A673 (cell line): Measurements from ENCODE around the gene TENM4. TPM values are rescaled to one million over a fixed set of nuclear protein-coding genes. Genes with fewer than 3 reads are reported as not detected.

ENCODE experiments used
- BruUV-seq: library from RNA; stranded (reverse); fragments of 400-500 nt; replicated peaks from 2 replicates; lab custom pipeline; 2021; lab: Mats Ljungman, UMichigan
- CTCF ChIA-PET: fragments of 300-600 bp; sonication (Branson Sonifier 250); formaldehyde crosslinking; loops from one replicate; lab custom pipeline; 2022; ENCODE audit warnings: antibody characterized with exemption; lab: Charles Lee
- POLR2A ChIA-PET: fragments of 300-600 bp; sonication (Branson Sonifier 250); formaldehyde crosslinking; loops from one replicate; lab custom pipeline; 2022; ENCODE audit warnings: antibody characterized with exemption; ENCODE audit not compliant: low non-redundant PET; lab: Charles Lee
- DNase-seq: peaks from one replicate; pipeline ENCODE4 v3.0.0-alpha.2; 2015; ENCODE audit warnings: low spot score
- H3K27ac ChIP-seq: fragments of 200-600 bp; sonication (generic); 2 replicates; pipeline ENCODE4 v1.5.1; 2016; ENCODE audit warnings: mixed run types, low read depth, mild to moderate bottlenecking, mixed read lengths, antibody characterized with exemption, low read length; ENCODE audit not compliant: poor library complexity, severe bottlenecking
- H3K27me3 ChIP-seq: fragments of 200-600 bp; sonication (generic); replicated peaks from 2 replicates; pipeline ENCODE4 v1.6.1; 2017; ENCODE audit warnings: mixed run types, low read depth, mild to moderate bottlenecking, mixed read lengths, antibody characterized with exemption, low read length; ENCODE audit not compliant: insufficient read depth, poor library complexity
- H3K36me3 ChIP-seq: fragments of 200-600 bp; sonication (generic); 2 replicates; pipeline ENCODE4 v1.6.1; 2016; ENCODE audit warnings: mixed run types, mild to moderate bottlenecking, mixed read lengths, antibody characterized with exemption, low read length; ENCODE audit not compliant: insufficient read depth, poor library complexity, severe bottlenecking
- H3K4me1 ChIP-seq: fragments of 200-600 bp; sonication (generic); 2 replicates; pipeline ENCODE4 v1.6.1; 2017; ENCODE audit warnings: mixed run types, mild to moderate bottlenecking, mixed read lengths, antibody characterized with exemption, low read length; ENCODE audit not compliant: insufficient read depth, poor library complexity, severe bottlenecking
- H3K4me3 ChIP-seq: fragments of 200-600 bp; sonication (generic); 2 replicates; pipeline ENCODE4 v1.5.1; 2016; ENCODE audit warnings: low read depth, mixed run types, mild to moderate bottlenecking, mixed read lengths, low read length; ENCODE audit not compliant: poor library complexity, severe bottlenecking
- H3K9me3 ChIP-seq: fragments of 200-600 bp; sonication (generic); 2 replicates; pipeline ENCODE4 v1.6.1; 2016; ENCODE audit warnings: mixed run types, low read depth, mild to moderate bottlenecking, mixed read lengths, antibody characterized with exemption, low read length; ENCODE audit not compliant: poor library complexity, severe bottlenecking
- EZH2 ChIP-seq: fragments of 200-600 bp; sonication (generic); IDR thresholded peaks from 2 replicates; pipeline ENCODE4 v1.6.1; 2017; ENCODE audit warnings: borderline replicate concordance, low read depth, mild to moderate bottlenecking, mixed read lengths, antibody characterized with exemption, low read length; ENCODE audit not compliant: poor library complexity, severe bottlenecking
- intact Hi-C: fragments of 100-400 bp; cut with micrococcal nuclease; formaldehyde crosslinking; loops from one replicate; pipeline ENCODE4 v1.10.0; 2022; ENCODE audit not compliant: unreplicated experiment
- total RNA-seq: library from RNA; stranded (reverse); gene quantifications from 2 replicates; pipeline ENCODE4 v1.2.3, GENCODE V29; 2021
- TF ChIP-seq, protein P1 (sequence below): fragments of 300-800, 200-600 bp; sonication (generic); conservative IDR thresholded peaks from 2 replicates; pipeline ENCODE4 v1.5.1; 2017; ENCODE audit warnings: low read depth, mild to moderate bottlenecking, antibody characterized with exemption, low read length, moderate library complexity, mixed read lengths

The TENM4 gene
- total RNA-seq, 1 experiment from 2014 or later = 0.11 TPM

- peaks cover 4% of the 10 kb centered on the region for H3K27me3 ChIP-seq
- TF ChIP-seq EZH2 = no peak
- TF ChIP-seq, protein P1, sequence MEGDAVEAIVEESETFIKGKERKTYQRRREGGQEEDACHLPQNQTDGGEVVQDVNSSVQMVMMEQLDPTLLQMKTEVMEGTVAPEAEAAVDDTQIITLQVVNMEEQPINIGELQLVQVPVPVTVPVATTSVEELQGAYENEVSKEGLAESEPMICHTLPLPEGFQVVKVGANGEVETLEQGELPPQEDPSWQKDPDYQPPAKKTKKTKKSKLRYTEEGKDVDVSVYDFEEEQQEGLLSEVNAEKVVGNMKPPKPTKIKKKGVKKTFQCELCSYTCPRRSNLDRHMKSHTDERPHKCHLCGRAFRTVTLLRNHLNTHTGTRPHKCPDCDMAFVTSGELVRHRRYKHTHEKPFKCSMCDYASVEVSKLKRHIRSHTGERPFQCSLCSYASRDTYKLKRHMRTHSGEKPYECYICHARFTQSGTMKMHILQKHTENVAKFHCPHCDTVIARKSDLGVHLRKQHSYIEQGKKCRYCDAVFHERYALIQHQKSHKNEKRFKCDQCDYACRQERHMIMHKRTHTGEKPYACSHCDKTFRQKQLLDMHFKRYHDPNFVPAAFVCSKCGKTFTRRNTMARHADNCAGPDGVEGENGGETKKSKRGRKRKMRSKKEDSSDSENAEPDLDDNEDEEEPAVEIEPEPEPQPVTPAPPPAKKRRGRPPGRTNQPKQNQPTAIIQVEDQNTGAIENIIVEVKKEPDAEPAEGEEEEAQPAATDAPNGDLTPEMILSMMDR = no peak
- no peak overlapping the region for H3K27ac ChIP-seq
- BruUV-seq = no TSS peak
- POLR2A ChIA-PET = no interaction called here
- no peaks in the 10 kb centered on the region for H3K9me3 ChIP-seq
- no peaks in the 10 kb centered on the region for H3K4me1 ChIP-seq
- no peak for DNase-seq
- H3K4me3 ChIP-seq = no peak overlapping the region
- CTCF ChIA-PET = no interaction called here
- no peaks in the 10 kb centered on the region for H3K36me3 ChIP-seq
- intact Hi-C loops = no loop called here
Observed at GRCh38 chr11:78822931-78823423, 617.9 kb downstream of the TENM4 start.

GRCh38 chr11:78821371-78822306 is 619.2 kb downstream of the TENM4 start:
- H3K36me3 ChIP-seq = no peaks in the 10 kb centered on the region
- CTCF ChIA-PET = no interaction called here
- H3K27ac ChIP-seq = no peak overlapping the region
- no peak for DNase-seq
- POLR2A ChIA-PET = no interaction called here
- H3K27me3 ChIP-seq = peaks cover 4% of the 10 kb centered on the region
- H3K4me3 ChIP-seq = no peak overlapping the region
- H3K4me1 ChIP-seq = no peaks in the 10 kb centered on the region
- BruUV-seq = no TSS peak
- no peak for TF ChIP-seq EZH2
- TF ChIP-seq, protein P1 = no peak
- H3K9me3 ChIP-seq = no peaks in the 10 kb centered on the region
- intact Hi-C loops = no loop called here

GRCh38 chr11:78820741-78821140 is 620.1 kb downstream of the TENM4 start:
- ChIA-PET POLR2A (no interaction called here), CTCF (no interaction called here)
- no peak overlapping the region for H3K4me3 ChIP-seq
- no peak overlapping the region for H3K27ac ChIP-seq
- TF ChIP-seq, protein P1 = no peak
- TF ChIP-seq EZH2 = no peak
- no peaks in the 10 kb centered on the region for H3K9me3 ChIP-seq
- no peak for DNase-seq
- no peaks in the 10 kb centered on the region for H3K4me1 ChIP-seq
- H3K27me3 ChIP-seq = peaks cover 4% of the 10 kb centered on the region
- H3K36me3 ChIP-seq = no peaks in the 10 kb centered on the region
- intact Hi-C loops = no loop called here
- no TSS peak for BruUV-seq
